Esophagus squamous epithelium (tissue), 5 donors: ENCODE data around the gene CTNNA3. TPM values are rescaled to one million over a fixed set of nuclear protein-coding genes. Genes with fewer than 3 reads are reported as not detected.
A peak's percentile ranks its signal among the peaks of the same experiment; 100 is the strongest.

Experiments used
- DNase-seq: peaks from one replicate; lab custom pipeline; 2025; lab: John Stamatoyannopoulos, UW
- H3K27ac ChIP-seq, 4 donors: fragments of 200-600 bp; sonication (generic); one replicate each; pipeline ENCODE4 v1.5.1; 2016 to 2019; ENCODE audit warnings: mild to moderate bottlenecking in 1 of 4
- H3K27me3 ChIP-seq, 4 donors: fragments of 200-600 bp; sonication (generic); 1 replicate in 3 of 4; 2 replicates in 1 of 4; pipeline versions ENCODE4 v1.5.1 to v1.6.0; 2017 to 2021; ENCODE audit warnings: antibody characterized with exemption in 1 of 4
- H3K36me3 ChIP-seq, 3 donors: fragments of 200-600 bp; sonication (generic); one replicate each; pipeline ENCODE4 v1.5.1; 2016 to 2019
- H3K4me1 ChIP-seq, 3 donors: fragments of 200-600 bp; sonication (generic); one replicate each; pipeline ENCODE4 v1.5.1; 2017 to 2019
- H3K4me3 ChIP-seq, 4 donors: fragments of 200-600 bp; sonication (generic); 1 replicate in 3 of 4; 2 replicates in 1 of 4; pipeline ENCODE4 v1.5.1; 2016 to 2019; ENCODE audit warnings: mild to moderate bottlenecking in 2 of 4, moderate library complexity in 1 of 4
- H3K9me3 ChIP-seq, 3 donors: fragments of 200-600 bp; sonication (generic); one replicate each; pipeline ENCODE4 v1.5.1; 2016 to 2019
- POLR2A ChIP-seq, 4 donors: fragments of 450-650 bp; IDR thresholded peaks; one replicate each; pipeline ENCODE4 v1.6.1; 2017; ENCODE audit warnings: antibody characterized with exemption in 4 of 4, mild to moderate bottlenecking in 4 of 4, moderate library complexity in 3 of 4
- WGBS, 2 donors: methylation state at CpG; one replicate each; pipeline ENCODE4 v1.1.5; 2018; 5-methylcytosine and 5-hydroxymethylcytosine counted together
- intact Hi-C: fragments of 100-400 bp; cut with DNase I; formaldehyde crosslinking; loops from one replicate; pipeline ENCODE4 v1.15.0; 2022
- total RNA-seq, 4 donors: library from RNA; depleted of rRNA; stranded (reverse); fragments of >200 nt; gene quantifications; one replicate each; pipeline ENCODE4 v1.1.0, GENCODE V29; 2016
- TF ChIP-seq, protein P1 (sequence below), 6 experiments: fragments of 450-650 bp in 4 of 6; fragments of 200-600 bp in 2 of 6; sonication (generic) in 2 of 6; IDR thresholded peaks; one replicate each; pipeline ENCODE4 v1.5.1; 2016 to 2019; ENCODE audit warnings: antibody characterized with exemption in 6 of 6, mild to moderate bottlenecking in 4 of 6, moderate library complexity in 4 of 6
- donor health status: DM: yes; HTN: yes; CAD: no.

The CTNNA3 gene
- total RNA-seq, 4 donors from 2014 or later = 0.29 to 1.9 (median 0.61) TPM; not detected in 1

DNA sequence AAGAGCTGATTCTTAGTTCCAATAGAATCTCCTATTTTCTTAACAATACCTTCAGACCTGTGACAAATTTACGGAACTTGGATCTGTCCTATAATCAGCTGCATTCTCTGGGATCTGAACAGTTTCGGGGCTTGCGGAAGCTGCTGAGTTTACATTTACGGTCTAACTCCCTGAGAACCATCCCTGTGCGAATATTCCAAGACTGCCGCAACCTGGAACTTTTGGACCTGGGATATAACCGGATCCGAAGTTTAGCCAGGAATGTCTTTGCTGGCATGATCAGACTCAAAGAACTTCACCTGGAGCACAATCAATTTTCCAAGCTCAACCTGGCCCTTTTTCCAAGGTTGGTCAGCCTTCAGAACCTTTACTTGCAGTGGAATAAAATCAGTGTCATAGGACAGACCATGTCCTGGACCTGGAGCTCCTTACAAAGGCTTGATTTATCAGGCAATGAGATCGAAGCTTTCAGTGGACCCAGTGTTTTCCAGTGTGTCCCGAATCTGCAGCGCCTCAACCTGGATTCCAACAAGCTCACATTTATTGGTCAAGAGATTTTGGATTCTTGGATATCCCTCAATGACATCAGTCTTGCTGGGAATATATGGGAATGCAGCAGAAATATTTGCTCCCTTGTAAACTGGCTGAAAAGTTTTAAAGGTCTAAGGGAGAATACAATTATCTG is 768.6 kb downstream of the CTNNA3 start:
- intact Hi-C loops = no loop called here
- Histone ChIP-seq H3K4me1 (peaks cover 0 to 11% (median 0%) of the 10 kb centered on the region in 3 donors), H3K4me3 (no peak overlapping the region), H3K9me3 (no peaks in the 10 kb centered on the region), H3K27ac (no peak overlapping the region), H3K27me3 (peaks cover 0 to 54% (median 0%) of the 10 kb centered on the region in 4 donors), H3K36me3 (no peaks in the 10 kb centered on the region)
- DNase-seq = no peak
- TF ChIP-seq, protein P1, sequence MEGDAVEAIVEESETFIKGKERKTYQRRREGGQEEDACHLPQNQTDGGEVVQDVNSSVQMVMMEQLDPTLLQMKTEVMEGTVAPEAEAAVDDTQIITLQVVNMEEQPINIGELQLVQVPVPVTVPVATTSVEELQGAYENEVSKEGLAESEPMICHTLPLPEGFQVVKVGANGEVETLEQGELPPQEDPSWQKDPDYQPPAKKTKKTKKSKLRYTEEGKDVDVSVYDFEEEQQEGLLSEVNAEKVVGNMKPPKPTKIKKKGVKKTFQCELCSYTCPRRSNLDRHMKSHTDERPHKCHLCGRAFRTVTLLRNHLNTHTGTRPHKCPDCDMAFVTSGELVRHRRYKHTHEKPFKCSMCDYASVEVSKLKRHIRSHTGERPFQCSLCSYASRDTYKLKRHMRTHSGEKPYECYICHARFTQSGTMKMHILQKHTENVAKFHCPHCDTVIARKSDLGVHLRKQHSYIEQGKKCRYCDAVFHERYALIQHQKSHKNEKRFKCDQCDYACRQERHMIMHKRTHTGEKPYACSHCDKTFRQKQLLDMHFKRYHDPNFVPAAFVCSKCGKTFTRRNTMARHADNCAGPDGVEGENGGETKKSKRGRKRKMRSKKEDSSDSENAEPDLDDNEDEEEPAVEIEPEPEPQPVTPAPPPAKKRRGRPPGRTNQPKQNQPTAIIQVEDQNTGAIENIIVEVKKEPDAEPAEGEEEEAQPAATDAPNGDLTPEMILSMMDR (IDR thresholded peaks at IDR 0.05) = no peak
- no peak for TF ChIP-seq POLR2A (IDR thresholded peaks at IDR 0.05)
- 60 to 64% methylated on average over 11 of the region's 11 CpGs for whole genome bisulfite sequencing, 2 donors

DNA sequence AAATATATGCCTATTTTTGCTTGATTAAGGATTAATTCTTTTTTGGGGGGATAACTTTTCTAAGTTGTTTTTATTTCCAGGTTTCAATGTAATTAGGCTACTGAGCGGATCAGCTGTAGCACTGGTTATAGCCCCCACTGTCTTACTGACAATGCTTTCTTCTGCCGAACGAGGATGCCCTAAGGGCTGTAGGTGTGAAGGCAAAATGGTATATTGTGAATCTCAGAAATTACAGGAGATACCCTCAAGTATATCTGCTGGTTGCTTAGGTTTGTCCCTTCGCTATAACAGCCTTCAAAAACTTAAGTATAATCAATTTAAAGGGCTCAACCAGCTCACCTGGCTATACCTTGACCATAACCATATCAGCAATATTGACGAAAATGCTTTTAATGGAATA is 769.2 kb downstream of the CTNNA3 start:
- Histone ChIP-seq H3K9me3 (no peaks in the 10 kb centered on the region), H3K27ac (no peak overlapping the region), H3K4me3 (no peak overlapping the region), H3K36me3 (no peaks in the 10 kb centered on the region), H3K4me1 (peaks cover 0 to 11% (median 0%) of the 10 kb centered on the region in 3 donors), H3K27me3 (peaks cover 0 to 52% (median 0%) of the 10 kb centered on the region in 4 donors)
- TF ChIP-seq POLR2A (IDR thresholded peaks at IDR 0.05) = no peak
- TF ChIP-seq, protein P1 (IDR thresholded peaks at IDR 0.05) = no peak
- intact Hi-C loops = no loop called here
- no peak for DNase-seq
- 34 to 45% methylated on average over 5 of the region's 5 CpGs for WGBS, 2 donors

DNA sequence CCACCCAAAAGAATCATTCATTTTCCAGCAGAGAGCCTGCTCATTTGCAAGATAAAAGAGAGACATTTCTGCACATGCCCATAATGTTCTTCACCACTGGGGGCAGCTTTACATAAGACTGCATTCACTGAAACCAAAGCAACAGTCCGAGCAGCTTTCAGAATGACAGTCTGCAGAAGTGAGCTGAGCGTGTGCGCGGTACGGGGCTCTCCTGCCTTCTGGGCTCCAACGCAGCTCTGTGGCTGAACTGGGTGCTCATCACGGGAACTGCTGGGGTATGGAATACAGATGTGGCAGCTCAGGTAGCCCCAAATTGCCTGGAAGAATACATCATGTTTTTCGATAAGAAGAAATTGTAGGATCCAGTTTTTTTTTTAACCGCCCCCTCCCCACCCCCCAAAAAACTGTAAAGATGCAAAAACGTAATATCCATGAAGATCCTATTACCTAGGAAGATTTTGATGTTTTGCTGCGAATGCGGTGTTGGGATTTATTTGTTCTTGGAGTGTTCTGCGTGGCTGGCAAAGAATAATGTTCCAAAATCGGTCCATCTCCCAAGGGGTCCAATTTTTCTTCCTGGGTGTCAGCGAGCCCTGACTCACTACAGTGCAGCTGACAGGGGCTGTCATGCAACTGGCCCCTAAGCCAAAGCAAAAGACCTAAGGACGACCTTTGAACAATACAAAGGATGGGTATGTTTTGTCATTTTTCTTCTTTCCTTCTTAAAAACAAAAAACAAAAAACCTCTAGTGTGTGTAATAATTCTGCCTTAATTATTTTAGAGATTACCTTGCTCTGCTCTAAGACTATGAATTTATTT is 769.9 kb downstream of the CTNNA3 start, which contains the start of gene LRRTM3:
Gene LRRTM3 (plus strand): TSS at position 141 of the 820 bp plus-strand sequence.
- H3K4me1 ChIP-seq = peaks cover 0 to 11% (median 0%) of the 10 kb centered on the region in 3 donors
- no peak for DNase-seq
- peaks cover 0 to 51% (median 0%) of the 10 kb centered on the region in 4 donors for H3K27me3 ChIP-seq
- intact Hi-C loops = no loop called here
- H3K9me3 ChIP-seq = no peaks in the 10 kb centered on the region
- TF ChIP-seq, protein P1 (IDR thresholded peaks at IDR 0.05) = peak in 5 of 6 experiments; percentile 26 to 48 (median 34)
- no peak for TF ChIP-seq POLR2A (IDR thresholded peaks at IDR 0.05)
- no peak within 1 kb of the TSS for H3K27ac ChIP-seq
- H3K4me3 ChIP-seq = peak within 1 kb of the TSS in 2 of 4 donors; percentile 12 to 33
- H3K36me3 ChIP-seq = no peaks in the 10 kb centered on the region
- 5 to 6% methylated on average over 15 to 16 of the region's 16 CpGs for WGBS, 2 donors

DNA sequence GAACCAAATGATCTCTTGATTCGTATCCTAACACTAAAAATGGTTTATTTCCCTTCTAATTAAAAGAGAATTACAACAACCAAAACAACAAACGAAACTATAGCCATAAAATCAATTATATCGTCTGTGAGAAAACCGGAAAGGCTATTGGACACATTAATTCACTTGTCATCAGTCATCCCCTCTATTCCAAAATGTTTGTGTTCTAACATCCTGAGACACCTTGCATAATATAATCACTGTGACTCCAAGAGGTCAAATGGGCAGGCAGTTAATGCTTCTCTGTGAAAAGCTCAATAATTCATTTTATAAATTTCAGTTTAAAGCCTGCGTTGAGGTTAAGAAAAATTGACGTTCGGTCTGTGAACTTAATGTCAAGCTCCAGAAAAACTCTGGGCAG is 770.6 kb downstream of the CTNNA3 start:
- 15 to 20% methylated on average over 7 of the region's 7 CpGs for WGBS, 2 donors
- no peak for DNase-seq
- Histone ChIP-seq H3K27me3 (peaks cover 0 to 46% (median 0%) of the 10 kb centered on the region in 4 donors), H3K4me3 (no peak overlapping the region), H3K9me3 (no peaks in the 10 kb centered on the region), H3K27ac (no peak overlapping the region), H3K4me1 (peaks cover 0 to 11% (median 0%) of the 10 kb centered on the region in 3 donors), H3K36me3 (no peaks in the 10 kb centered on the region)
- TF ChIP-seq POLR2A (IDR thresholded peaks at IDR 0.05) = no peak
- TF ChIP-seq, protein P1 (IDR thresholded peaks at IDR 0.05) = no peak
- intact Hi-C loops = no loop called here
